NCI-H82 (cell line): ENCODE measurements around the gene KCTD1.

Experiments used
- DNase-seq: peaks from one replicate; lab custom pipeline; 2025; lab: John Stamatoyannopoulos, UW

KCTD1 gene

DNA sequence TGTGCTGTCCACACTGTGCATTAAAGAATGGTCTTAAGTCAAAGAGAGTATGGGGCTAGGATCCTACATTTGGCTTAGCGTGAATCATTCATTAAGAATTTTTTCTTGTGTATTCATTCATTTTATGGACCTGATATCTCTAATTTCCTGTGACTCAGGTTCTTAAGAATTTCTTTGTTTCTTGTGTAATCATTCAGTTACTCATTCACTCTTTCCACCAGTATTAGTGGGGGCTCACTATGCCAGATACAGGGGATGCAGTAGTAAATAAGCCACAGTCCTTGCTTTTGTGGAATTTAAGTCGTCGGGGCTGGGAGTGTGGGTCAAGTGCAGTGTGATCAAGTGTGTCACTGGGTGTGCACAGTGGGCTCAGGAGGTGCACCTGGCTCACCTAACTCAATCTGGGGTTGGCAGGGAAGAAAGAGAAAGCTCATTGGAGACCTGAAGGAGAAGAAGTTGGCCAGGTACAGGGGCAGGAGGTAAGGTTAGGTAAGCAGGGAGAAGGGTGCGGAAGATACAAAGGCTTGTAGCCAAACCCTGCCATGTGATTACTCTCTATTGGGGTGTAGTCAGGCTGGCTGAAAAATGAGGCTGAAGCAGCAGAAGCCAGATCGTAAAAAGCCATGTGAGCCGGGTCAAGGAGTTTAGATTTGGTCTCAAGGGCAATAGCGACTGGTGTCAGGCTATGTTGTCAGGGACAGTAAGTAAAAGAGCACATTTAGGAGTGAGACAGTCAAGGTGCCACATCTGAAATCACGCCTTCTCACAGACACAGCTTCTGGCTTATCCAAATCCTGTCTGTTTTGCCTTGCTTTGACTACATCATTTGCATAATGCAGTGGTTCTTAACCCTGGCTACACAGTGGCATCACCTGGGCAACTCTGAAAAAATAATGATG lies 67.2 kb downstream of the KCTD1 start:
- no peak for DNase-seq

DNA sequence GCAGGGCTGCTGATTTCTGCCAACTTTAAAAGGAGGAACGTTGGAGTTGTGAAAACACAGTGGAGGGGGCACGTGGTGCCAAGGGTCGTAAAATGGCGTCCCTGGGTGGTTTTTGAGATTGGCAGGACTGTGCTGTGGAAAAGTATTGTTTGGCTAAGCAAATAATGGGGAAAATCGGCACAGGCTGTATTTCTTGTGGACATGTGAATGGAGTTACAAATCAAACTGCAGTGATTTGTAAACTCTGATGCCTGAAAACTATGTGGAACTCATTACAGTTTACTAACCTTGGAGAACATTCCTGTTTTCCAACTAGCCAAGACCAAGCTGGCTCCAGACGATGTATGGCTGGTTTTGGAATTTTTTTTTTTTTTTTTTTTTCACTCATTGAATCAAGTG lies 68.7 kb downstream of the KCTD1 start:
- no peak for DNase-seq

DNA sequence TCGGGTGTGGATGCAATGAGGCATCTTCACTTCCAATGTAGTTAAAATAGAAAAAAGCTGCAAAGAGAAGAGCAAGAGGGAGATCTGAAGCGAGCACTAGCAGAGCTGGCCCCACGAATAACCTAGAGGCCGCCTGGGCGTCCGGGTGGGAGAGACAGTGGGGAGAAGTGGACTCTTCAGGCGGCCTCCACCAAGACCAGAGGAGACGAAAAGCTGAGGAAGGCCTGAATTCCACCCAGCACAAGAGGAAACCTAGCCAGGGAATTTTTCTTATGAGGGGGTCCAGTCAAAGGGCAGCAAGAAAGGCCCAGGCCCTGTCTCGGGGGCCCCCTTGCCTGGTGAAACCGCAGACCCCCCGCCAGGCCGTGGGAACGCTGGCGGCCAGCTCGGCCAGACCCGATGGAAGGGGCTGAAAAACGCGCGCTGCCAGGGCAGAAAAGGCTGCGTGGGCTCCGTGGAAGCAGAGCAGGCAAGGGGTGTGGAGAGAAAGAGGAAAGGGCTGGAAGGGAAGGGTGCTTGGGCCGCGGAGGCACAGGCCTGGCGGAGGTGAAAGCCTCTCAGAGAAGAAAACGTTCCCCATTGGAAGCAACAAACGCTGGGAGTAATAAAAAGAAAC lies 69.2 kb downstream of the KCTD1 start:
- no peak for DNase-seq

DNA sequence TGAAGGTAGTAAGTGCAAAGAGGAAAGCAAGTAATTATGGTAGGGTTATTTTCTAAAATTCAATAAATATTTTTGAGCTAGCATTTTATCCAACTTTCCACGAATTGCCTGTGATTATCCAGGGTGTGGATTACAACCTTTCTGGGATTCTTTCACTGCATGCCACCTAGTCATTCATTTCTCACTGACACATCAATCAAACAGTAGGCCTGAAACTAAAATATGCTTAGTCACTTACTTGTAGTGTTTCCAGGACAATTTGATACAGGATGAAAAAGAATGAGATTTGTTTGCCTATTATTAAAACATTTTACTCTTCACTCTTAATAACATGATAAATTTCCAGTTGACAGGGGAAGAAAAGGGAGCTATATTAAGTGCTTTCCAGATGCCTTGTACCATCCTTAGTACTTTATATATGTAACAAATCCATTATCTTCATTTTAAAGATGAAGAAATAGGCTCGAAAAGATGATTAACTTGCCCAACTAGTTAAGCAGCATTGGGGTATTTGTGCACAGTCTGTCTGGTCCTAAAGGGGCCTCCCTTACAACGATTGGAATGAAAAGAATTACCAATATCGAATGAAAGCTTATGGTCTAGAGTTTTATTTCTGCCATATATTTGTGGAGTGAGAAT lies 70.4 kb downstream of the KCTD1 start:
- DNase-seq: no peak

DNA sequence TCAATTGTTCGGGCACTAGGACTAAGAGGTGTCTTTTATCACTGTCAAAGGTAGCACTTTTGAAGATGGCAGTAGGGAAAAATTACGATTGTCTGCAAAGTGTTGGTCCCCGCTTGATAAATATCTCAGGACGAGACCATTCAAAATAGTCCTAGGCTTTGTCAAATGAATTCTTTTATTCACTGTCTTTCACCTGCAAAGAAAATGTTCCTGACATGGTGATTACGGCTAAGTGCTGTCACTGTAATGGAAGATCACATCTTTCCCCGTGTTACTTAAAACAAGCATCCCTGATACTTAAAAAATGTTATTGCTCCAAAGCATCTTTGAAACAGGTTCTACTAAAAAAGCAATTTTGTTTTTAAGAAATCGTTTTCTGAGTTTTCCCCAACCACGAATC lies 71.7 kb downstream of the KCTD1 start:
- DNase-seq: no peak

DNA sequence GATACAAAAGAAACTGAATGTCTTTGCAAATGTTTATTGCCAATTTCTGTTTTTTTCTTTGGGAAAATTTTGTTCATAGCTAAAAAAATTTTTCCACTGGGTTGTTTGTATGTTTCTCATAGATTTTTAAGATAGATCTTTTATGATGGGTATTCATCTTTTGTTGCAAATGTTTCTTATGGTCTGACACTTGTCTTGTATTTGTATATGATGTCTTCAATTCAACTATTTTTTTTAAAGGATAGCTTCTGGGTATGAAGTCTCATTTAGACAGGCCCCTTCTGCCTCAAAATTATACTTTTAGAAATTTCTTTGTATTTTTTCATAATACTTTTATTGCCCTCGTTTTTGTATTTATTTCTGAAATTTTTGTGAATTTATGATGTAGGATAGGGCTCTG lies 73.8 kb downstream of the KCTD1 start:
- DNase-seq: no peak

DNA sequence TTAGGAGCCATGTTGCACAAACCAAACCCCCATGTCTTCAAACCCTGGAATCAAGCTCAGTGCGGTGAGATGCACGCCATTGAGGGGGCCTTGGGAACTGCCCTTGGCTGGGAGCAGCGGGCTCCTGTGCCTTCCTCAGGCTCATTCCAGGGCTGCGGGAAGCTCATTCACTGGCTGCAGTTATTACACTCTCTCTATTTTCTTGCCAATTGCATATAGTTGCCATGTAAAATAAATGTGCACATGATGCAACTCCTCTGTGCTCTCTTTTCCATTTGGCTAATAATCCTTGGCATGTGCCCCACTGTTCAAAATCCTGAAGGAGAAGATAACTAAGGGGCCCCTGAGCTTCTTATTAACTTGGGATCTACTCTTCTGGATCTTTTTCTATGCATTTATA lies 74.7 kb downstream of the KCTD1 start:
- DNase-seq: no peak

DNA sequence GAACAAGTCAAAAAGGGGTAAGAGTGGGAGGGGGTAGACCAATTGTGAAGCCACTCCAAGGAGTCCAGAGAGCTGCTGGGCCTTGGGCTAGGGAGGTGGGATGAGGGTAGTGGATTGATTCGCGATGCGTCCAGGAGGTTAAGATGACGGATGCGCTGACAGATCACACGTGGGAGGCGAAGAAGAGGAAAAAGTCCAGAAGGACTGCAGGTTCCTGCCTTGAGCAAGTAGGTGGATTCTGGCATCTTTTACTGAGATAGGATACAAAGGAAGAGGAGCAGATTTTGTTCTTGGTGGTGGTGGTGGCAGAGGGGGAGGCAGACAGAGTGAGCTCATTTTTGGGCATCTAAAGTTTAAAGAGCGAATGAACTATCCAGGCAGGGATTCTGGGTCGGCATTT lies 76.5 kb downstream of the KCTD1 start:
- DNase-seq: no peak

DNA sequence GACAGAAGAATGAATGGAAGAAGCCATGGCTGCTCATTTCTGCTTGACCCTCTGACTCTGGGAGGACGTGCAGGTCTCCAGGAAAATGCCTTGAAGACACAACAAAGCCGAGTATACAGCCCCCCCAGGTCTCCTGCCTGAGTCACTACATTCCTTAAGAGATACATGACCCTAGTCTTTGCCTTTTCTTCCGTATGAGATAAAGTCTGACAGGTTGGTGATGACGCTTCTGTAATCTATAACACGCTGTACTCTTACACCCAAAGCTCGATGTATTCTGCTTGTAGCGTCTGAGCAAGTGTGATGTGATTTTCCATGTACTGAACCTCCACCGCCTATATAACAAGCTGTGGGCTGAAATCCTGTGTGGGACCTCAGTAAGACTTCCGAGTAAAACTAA lies 77.3 kb downstream of the KCTD1 start:
- no peak for DNase-seq

DNA sequence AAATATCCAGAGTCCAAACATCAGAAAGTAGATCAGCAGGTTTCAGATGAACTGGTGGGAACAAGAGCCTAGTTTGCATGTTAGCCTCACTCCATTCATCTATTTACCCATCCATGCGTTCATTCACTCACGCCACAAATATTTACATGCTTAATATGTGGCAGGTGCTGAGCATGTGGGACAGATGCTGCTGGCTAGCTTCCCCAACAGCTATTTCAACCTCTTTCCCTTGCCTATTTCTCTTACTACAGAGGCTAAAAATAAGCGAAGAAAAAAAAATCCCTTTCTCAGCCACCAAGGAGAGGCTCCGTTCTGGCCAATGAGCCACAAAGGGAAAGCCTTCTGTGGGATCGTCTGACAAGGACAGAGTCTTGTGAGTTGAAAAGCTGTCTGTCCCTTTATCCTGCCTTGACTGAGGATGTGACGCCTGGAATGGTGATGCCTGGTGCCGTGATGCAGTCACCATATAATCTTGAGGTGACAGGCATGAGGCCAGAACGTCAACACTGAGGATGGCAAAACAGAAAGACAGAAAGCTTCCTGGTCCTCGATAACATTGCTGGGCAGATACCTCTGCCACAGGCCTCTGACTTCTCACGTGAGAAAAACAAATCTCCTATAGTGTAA lies 78.2 kb downstream of the KCTD1 start:
- DNase-seq: no peak

DNA sequence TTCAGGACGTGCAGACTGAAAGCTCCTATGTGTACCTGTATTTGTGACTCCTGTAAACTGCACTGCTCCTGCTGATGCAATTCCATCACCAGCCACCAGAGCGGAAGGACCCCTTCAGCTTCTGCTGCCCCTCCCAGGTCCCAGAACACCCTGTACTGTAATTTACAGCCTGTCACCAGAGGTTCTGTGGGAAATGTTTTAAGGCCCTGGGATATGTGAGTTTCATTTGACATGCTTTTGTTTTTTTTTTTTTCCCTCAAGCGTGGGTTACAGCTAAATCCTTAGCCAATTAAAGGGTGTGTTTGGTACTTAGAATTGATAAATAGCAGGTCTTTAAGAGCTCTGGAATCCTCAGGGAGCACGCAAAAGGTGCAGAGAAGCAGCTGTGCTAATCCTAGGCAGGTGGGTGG lies 79.4 kb downstream of the KCTD1 start:
- peak; percentile 96 for DNase-seq

DNA sequence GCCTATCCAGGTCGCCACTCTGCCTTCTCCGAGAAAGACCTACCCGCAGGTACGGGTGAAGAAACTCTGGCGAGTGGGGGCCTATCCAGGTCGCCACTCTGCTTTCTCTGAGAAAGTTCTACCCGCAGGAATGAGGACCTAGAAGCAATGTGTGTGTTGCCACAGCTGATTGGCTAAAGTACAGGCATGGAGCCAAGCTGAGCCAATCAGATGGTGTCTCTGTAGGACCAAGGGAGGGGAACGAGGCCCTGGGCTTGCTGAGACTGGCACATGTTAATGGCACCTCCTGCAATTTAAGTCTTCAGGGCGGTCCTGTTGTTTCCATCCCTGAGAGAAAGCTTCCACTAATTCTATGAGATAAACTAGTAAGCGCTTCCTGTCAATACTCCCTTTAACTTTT lies 82.3 kb downstream of the KCTD1 start:
- no peak for DNase-seq

DNA sequence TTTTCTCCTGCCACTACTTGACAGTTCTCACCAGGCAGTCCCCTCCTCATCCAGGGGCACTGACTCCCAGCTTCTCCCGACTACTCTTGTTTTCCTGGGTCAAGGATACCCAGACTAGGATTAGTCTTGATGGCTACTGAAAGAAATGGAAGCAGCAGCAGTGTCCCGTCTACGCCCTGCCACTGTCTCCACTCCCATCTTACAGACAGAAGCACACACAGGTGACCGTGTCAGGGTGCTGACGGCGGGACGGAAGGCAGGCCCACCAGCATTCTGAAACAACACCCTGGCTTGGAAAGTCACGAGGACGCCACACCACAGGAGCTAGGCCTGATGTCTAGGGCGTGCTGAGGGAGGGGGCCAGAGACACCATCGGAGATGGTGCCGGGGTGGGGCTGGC lies 82.9 kb downstream of the KCTD1 start:
- DNase-seq: no peak

DNA sequence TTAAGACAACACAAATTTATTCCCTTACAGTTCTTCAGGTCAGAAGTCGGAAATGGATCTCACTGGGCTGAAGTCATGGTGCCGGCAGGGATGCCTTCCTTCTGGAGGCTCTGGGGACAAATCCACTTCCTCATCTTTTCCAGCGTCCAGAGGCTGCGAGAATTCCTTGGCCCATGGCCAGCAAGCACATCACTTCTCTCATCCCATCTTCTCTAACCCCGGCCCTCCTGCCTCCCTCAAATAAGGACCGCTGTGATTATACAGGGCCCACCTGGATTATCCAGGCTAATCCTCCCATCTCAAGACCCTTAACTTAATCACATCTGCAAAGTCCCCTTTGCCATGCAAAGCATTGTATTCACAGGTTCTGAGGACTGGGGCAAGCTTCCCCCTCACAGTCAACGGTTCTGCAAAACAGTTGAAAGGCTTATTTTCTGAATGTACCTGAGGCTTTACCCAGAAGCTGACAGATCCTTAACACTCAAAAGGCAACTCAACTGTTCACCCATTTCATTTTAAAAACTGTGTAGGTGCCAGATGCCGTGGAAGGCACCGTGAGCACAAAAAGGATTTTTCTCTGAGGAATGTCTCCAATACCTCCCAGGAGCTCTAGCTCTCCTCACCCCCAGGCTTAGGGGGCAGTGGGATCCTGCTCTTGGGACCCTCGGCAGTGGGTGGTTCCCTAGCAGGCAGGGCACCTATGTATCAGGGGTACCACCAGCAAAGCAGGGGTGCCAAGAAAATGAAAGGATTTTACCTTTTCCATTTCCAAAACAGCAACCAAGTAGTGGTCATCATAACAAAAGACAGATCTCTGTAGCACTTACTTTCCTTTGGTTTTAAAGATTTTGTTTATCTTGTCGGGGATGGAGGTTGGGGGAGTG lies 84.0 kb downstream of the KCTD1 start:
- DNase-seq: peak; percentile 98

DNA sequence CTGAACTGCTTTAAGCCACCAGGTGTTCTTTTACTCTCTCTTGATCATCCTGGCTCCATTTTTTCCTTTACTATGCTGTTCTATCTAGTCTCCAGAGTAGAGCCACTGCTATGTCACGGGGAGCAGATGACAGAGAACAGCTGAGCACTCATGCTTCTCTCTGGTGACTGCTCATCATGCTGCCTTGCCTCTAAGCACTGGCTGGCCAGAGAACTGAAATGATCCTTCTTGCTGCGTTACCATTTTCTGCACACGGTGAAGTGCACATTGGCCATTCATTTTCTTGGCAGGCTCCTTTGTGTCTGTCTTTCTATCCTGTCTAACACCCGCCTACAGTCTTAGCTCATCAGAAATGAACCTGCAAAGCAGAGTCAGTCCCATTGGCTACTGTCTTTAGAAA lies 86.0 kb downstream of the KCTD1 start:
- DNase-seq: no peak

DNA sequence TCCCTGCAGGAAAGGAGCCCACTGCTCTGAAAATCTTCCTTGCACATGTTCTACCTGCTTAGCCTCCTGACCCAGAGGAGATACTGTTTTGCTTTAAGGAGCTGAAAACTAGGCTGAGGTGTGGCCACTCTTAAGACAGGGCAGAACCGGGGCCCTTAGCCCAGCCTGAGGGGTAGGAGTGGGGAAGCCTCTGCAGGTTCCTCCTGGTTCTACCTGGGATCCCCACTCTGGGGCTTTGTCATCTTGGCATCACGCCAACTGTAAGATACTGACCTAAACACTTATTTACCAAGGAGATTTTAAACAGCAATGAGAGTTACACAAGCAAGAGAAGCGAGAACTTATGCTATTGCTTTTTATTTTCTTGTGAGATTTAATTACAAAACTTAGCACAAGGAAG lies 86.9 kb downstream of the KCTD1 start:
- DNase-seq: no peak

DNA sequence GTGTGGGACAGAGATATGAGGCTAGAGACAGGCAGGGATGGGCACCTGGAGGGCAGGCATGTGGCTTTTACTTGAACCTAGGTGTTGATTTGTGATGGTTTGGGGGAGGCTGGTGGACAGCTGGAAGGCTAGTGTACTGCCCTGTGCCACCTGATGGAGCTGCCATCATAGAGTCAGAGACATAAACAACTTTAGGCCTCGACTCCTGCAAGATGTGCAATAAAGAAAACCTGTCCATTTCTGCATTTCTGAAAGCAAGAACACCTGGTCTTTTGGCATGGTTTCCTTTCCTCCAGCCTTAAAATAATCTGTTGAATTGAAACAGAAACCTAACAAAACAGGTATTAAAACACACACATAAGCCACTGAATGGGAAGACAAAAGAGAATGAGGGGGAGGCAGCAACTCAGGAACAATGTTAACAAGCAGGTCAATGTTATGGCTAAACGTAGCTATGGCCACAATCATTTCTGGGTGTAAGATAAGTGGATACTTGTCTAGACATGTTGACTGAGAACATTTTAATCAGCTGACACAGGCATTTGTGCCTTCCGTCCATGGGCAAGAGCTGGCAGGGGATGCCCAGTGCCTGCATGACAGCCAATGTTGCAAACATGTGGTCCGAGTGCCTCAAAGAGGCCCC lies 87.8 kb downstream of the KCTD1 start:
- no peak for DNase-seq

DNA sequence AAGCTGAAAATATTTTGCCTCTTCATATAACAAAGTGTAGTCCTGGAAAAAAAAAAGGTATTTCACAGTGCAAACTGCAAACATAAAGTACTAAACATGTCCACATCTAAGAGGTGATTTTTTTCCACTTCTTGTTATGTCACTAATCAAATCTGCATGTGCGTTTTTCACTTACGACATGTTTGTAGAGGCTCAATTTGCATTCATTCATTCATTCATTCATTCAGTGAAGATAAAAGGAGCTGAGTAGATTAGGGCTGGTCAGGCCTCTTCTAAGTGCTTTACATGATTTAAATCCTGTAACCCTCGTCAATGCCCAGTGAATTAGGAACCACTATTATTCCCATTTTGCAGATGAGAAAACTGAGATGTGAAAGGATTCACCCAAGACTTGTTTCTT lies 88.5 kb downstream of the KCTD1 start:
- DNase-seq: no peak

DNA sequence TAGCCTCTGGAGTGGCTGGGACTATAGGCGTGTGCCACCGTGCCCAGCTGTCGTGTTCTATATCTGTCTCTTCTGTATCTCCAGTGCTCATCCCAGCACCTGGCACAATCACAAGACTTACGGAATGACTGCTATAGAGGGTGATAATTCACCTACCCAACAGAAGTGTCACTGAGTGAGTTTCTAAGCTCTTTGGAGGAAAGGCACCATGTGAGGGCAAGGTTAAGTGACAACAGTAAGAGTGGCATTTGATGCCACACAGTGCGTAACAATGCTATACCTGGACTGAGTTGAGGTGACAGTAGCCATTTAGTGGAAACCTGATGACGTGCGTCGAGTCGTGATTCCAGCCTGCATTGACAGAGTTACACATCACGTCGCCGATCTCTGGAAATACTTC lies 89.0 kb downstream of the KCTD1 start:
- DNase-seq: no peak

DNA sequence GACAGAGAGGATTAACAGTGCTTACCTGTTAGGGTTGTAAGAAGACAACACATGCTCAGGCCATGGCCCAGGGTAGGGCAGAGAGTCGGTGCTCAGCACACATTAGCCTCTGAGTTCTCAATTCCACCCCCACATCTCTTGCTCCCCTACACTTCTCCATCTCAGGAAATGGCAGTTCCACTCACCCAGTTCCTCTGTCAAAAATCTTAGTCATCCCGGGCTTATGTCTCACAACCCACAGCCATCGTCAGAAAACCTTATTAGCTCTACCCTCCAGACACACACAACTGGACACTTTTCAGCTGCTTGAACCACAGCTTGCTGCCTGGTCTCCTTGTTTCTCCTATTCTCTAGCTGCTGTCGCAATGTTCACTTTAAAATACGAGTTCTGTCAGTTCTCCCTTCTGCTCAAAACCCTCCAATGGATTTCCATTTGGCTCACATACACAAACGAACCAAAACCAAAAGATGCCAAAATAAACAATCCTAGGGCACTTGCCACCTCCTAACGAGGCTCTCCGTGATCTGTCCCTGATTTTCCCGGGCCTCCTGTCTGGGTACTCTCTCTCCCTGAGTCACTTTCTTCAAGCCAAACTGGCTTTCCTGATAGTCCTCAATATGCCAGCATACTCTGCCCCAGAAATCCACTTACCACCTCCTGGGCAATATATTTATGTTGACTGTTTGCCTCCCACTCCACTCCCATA lies 89.7 kb downstream of the KCTD1 start:
- DNase-seq: no peak
